ENCODE results near the gene CADPS2. TPM values are rescaled to one million over a fixed set of nuclear protein-coding genes. Genes with fewer than 3 reads are reported as not detected.
"Not testable (repeated sequence)": the region's sequence is repeated elsewhere in the genome, so short reads cannot be mapped to it uniquely, and the experiment has no call there.

Gene CADPS2
- total and polyA plus RNA-seq, 8 donors: 7.7 to 27.3 (median 18.6) TPM

DNA sequence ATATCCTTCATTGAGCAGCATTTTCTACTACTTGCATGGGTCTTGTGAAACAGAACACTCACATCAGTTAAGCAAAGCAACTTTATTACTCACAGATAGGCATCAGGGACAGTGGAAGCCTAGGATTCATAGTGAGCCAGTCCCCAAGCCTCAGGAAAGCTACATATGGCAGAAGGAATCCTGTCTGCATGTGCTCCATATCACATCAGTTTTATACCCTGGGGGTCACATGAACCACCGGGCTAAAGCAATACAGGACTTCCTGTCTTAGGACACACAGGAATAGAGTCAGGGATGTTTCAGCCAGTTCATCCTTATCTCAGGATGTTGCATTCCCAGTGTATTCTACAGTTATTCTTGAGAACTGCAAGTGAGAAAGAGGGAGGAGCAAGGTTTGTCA lies 596.8 kb downstream of the CADPS2 start:
- no peak for TF ChIP-seq CTCF (IDR thresholded peaks at IDR 0.05)
- Histone ChIP-seq H3K4me3 (no peak overlapping the region), H3K27me3 (peaks cover 0 to 12% (median 0%) of the 10 kb centered on the region in 4 donors), H3K36me3 (no peaks in the 10 kb centered on the region), H3K9me3 (no peaks in the 10 kb centered on the region), H3K27ac (no peak overlapping the region), H3K4me1 (no peaks in the 10 kb centered on the region)
- no peak for DNase-seq
- 81 to 88% methylated on average over 1 of the region's 1 CpG for WGBS, 2 donors
- intact Hi-C loops (cut with DNase I): no loop called here
- ATAC-seq: no peak
- no peak for FAIRE-seq

- H3K4me3 ChIP-seq: peak overlapping the region in 1 of 4 donors; percentile 31
- H3K9me3 ChIP-seq; DNase-seq; H3K27ac ChIP-seq; H3K4me1 ChIP-seq; H3K36me3 ChIP-seq; FAIRE-seq; ATAC-seq; H3K27me3 ChIP-seq; intact Hi-C loops (cut with DNase I): not testable (repeated sequence)
- 83 to 90% methylated on average over 16 of the region's 24 CpGs for WGBS, 2 donors
These were observed 601.7 kb downstream of the CADPS2 start for GRCh38 chr7:122284608-122285007.

- no peak overlapping the region for H3K4me3 ChIP-seq
- DNase-seq (no peak), ATAC-seq (no peak), FAIRE-seq (no peak)
- intact Hi-C loops (cut with DNase I): no loop called here
- WGBS, 2 donors: 80 to 85% methylated on average over 2 of the region's 2 CpGs
- H3K4me1 ChIP-seq: no peaks in the 10 kb centered on the region
- no peaks in the 10 kb centered on the region for H3K36me3 ChIP-seq
- no peak for TF ChIP-seq CTCF (IDR thresholded peaks at IDR 0.05)
- H3K9me3 ChIP-seq: no peaks in the 10 kb centered on the region
- no peak overlapping the region for H3K27ac ChIP-seq
- no peaks in the 10 kb centered on the region for H3K27me3 ChIP-seq
These were observed 613.1 kb downstream of the CADPS2 start for GRCh38 chr7:122273117-122273516.

- H3K9me3 ChIP-seq: no peaks in the 10 kb centered on the region
- no peak for ATAC-seq
- no peaks in the 10 kb centered on the region for H3K4me1 ChIP-seq
- H3K27me3 ChIP-seq: no peaks in the 10 kb centered on the region
- no peaks in the 10 kb centered on the region for H3K36me3 ChIP-seq
- WGBS, 2 donors: 83 to 89% methylated on average over 1 of the region's 1 CpG
- TF ChIP-seq CTCF (IDR thresholded peaks at IDR 0.05): no peak
- intact Hi-C loops (cut with DNase I): no loop called here
- no peak overlapping the region for H3K27ac ChIP-seq
- FAIRE-seq: no peak
- DNase-seq: no peak
- no peak overlapping the region for H3K4me3 ChIP-seq
These were observed 617.0 kb downstream of the CADPS2 start for GRCh38 chr7:122269241-122269640.

Other genes with a start within 250 kb of the CADPS2 start
- gene RNF133, start 187.3 kb downstream of the CADPS2 start, total RNA-seq: 1 to 10 TPM in 2 of 6 donors, under 1 TPM in 4; 0.52 to 1.4 (median 0.86) TPM
- gene RNF133, start 187.3 kb downstream of the CADPS2 start, polyA plus RNA-seq: under 1 TPM in 1 of 2 donors, not detected in 1; 0.07 TPM
- 1 to 10 TPM in 4 of 6 donors, under 1 TPM in 2; 0.67 to 1.7 (median 1.2) TPM for gene RNF148, start 183.5 kb downstream of the CADPS2 start, total RNA-seq
- under 1 TPM; 0.28 to 0.34 TPM for gene RNF148, start 183.5 kb downstream of the CADPS2 start, polyA plus RNA-seq
- gene TAS2R16, start 109.2 kb upstream of the CADPS2 start, total RNA-seq: not detected
- not detected for gene TAS2R16, start 109.2 kb upstream of the CADPS2 start, polyA plus RNA-seq

All from pancreas (tissue), 10 donors.